WTC11 (cell line): Measurements from ENCODE around the gene SAMMSON. TPM values are rescaled to one million over a fixed set of nuclear protein-coding genes. Genes with fewer than 3 reads are reported as not detected.

ENCODE experiments used
- ATAC-seq: fragments of 200-7000 bp; cut with Tn5 transposase; 2 replicates; pipeline ENCODE4 v1.10.0; 2021; ENCODE audit warnings: mild to moderate bottlenecking, moderate library complexity
- CTCF ChIA-PET: fragments of 300-600 bp; sonication (Branson Sonifier 250); formaldehyde crosslinking; loops from one replicate; lab custom pipeline; 2021; ENCODE audit warnings: antibody characterized with exemption; lab: Charles Lee
- POLR2A ChIA-PET: fragments of 350-600 bp; sonication (Branson Sonifier 250); formaldehyde crosslinking; loops from one replicate; lab custom pipeline; 2021; ENCODE audit warnings: antibody characterized with exemption; lab: Charles Lee
- DNase-seq: peaks from one replicate; pipeline ENCODE4 v3.0.0; 2021; ENCODE audit warnings: low spot score
- H3K27ac Mint-ChIP-seq: 2 replicates; pipeline ENCODE4 v1.8.0; 2021; ENCODE audit warnings: mixed read lengths
- H3K27me3 Mint-ChIP-seq: 2 replicates; pipeline ENCODE4 v1.8.0; 2021; ENCODE audit warnings: low read depth, mild to moderate bottlenecking, moderate library complexity, mixed read lengths
- H3K36me3 Mint-ChIP-seq: 2 replicates; pipeline ENCODE4 v1.8.0; 2021; ENCODE audit warnings: mixed read lengths
- H3K4me1 Mint-ChIP-seq: 2 replicates; pipeline ENCODE4 v1.8.0; 2022; ENCODE audit warnings: mixed read lengths
- H3K4me3 Mint-ChIP-seq: 2 replicates; pipeline ENCODE4 v1.8.0; 2021; ENCODE audit warnings: mild to moderate bottlenecking, moderate library complexity, mixed read lengths
- H3K9me3 Mint-ChIP-seq: 2 replicates; pipeline ENCODE4 v1.8.0; 2021; ENCODE audit warnings: mixed read lengths
- ARID4B ChIP-seq: sonication (generic); formaldehyde crosslinking; IDR thresholded peaks from 2 replicates; pipeline ENCODE4 v1.8.0; 2023; ENCODE audit warnings: missing genetic modification reagents, mild to moderate bottlenecking, borderline replicate concordance
- ATF1 ChIP-seq: sonication (generic); formaldehyde crosslinking; IDR thresholded peaks from 2 replicates; pipeline ENCODE4 v1.8.1; 2023; ENCODE audit warnings: mild to moderate bottlenecking, moderate library complexity, missing genetic modification reagents
- FOXP1 ChIP-seq: sonication (generic); formaldehyde crosslinking; IDR thresholded peaks from 2 replicates; pipeline ENCODE4 v1.8.0; 2022; ENCODE audit warnings: missing genetic modification reagents, mild to moderate bottlenecking, moderate library complexity, borderline replicate concordance
- GABPB1 ChIP-seq: sonication (generic); formaldehyde crosslinking; IDR thresholded peaks from 2 replicates; pipeline ENCODE4 v1.8.1; 2023; ENCODE audit warnings: mild to moderate bottlenecking, missing genetic modification reagents
- GTF2I ChIP-seq: fragments of 250-450 bp; sonication (Bioruptor Pico); conservative IDR thresholded peaks from 2 replicates; pipeline ENCODE4 v1.4.0; 2021; ENCODE audit warnings: mild to moderate bottlenecking
- MXD4 ChIP-seq: fragments of 250-450 bp; sonication (Bioruptor Pico); IDR thresholded peaks from 2 replicates; pipeline ENCODE4 v1.8.0; 2021; ENCODE audit warnings: mild to moderate bottlenecking, moderate library complexity, borderline replicate concordance
- SMAD3 ChIP-seq: sonication (generic); formaldehyde crosslinking; IDR thresholded peaks from 2 replicates; pipeline ENCODE4 v1.8.0; 2022; ENCODE audit warnings: missing genetic modification reagents, mild to moderate bottlenecking, borderline replicate concordance
- ZNF532 ChIP-seq: fragments of 250-450 bp; sonication (Bioruptor Pico); IDR thresholded peaks from 2 replicates; pipeline ENCODE4 v1.9.0; 2021; ENCODE audit warnings: mild to moderate bottlenecking, borderline replicate concordance
- total RNA-seq: library from RNA; stranded (reverse); gene quantifications from 3 replicates; pipeline ENCODE4 v1.2.3, GENCODE V29; 2021
- TF ChIP-seq, protein P1 (sequence below): sonication (generic); formaldehyde crosslinking; IDR thresholded peaks from 2 replicates; pipeline ENCODE4 v1.8.1; 2022; ENCODE audit warnings: mild to moderate bottlenecking, missing genetic modification reagents, moderate library complexity, borderline replicate concordance

Gene SAMMSON
- total RNA-seq, 1 experiment from 2014 or later = 0.13 TPM

DNA sequence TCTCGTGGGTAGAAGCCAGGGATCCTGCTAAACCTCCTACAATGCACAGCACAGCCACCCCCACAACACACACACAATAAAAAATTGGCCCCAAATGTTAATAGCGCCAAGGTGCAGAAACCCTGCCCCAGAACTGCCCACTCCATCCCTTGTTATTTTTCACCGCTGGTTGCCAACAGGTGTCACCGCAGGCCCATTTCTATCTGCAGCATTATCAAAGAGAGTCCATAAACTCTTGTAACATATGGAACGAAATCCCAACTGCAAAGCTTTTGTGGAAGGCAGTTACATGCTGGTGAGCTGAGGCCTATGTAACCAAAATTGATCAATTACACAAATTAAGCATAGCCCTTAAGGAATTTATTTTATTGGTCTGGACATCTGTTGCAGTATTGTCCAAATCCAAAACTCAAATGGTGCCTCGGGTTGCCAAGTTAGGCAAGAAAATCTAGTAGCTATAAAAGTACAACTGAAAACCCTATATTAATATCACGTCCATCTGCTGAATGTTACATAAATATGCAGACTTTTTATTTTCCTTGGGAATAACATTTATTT lies 66.2 kb downstream of the SAMMSON start:
- H3K36me3 Mint-ChIP-seq = no peaks in the 10 kb centered on the region
- no peak overlapping the region for H3K4me3 Mint-ChIP-seq
- ATAC-seq = peak; percentile 86
- POLR2A ChIA-PET = no interaction called here
- no peaks in the 10 kb centered on the region for H3K27me3 Mint-ChIP-seq
- no peak overlapping the region for H3K27ac Mint-ChIP-seq
- CTCF ChIA-PET = interaction anchor here (0.7 to 0.9 kb wide), 4 partner anchors 25 to 1618 kb away, joined by 3 to 4 read pairs (median 4); no protein-coding TSS in a partner anchor
- TF ChIP-seq ZNF532 (no peak), SMAD3 (CRISPR knock-in tag) (no peak), ATF1 (CRISPR knock-in tag) (no peak), FOXP1 (CRISPR knock-in tag) (no peak), ARID4B (CRISPR knock-in tag) (no peak), GABPB1 (no peak), MXD4 (CRISPR knock-in tag) (no peak)
- TF ChIP-seq, protein P1, sequence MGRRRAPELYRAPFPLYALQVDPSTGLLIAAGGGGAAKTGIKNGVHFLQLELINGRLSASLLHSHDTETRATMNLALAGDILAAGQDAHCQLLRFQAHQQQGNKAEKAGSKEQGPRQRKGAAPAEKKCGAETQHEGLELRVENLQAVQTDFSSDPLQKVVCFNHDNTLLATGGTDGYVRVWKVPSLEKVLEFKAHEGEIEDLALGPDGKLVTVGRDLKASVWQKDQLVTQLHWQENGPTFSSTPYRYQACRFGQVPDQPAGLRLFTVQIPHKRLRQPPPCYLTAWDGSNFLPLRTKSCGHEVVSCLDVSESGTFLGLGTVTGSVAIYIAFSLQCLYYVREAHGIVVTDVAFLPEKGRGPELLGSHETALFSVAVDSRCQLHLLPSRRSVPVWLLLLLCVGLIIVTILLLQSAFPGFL = no peak
- H3K4me1 Mint-ChIP-seq = peaks cover 48% of the 10 kb centered on the region
- DNase-seq = peak; percentile 37
- no peaks in the 10 kb centered on the region for H3K9me3 Mint-ChIP-seq

GRCh38 chr3:70067860-70068521 lies 68.5 kb downstream of the SAMMSON start:
- Mint-ChIP-seq H3K27me3 (no peaks in the 10 kb centered on the region), H3K9me3 (peaks cover 2% of the 10 kb centered on the region; the same call in 1 of the 2 replicates), H3K4me1 (peaks cover 68% of the 10 kb centered on the region), H3K27ac (no peak overlapping the region), H3K4me3 (no peak overlapping the region), H3K36me3 (no peaks in the 10 kb centered on the region)
- ATAC-seq = no peak
- CTCF ChIA-PET = no interaction called here
- POLR2A ChIA-PET = no interaction called here
- DNase-seq = no peak
- no peak for TF ChIP-seq GTF2I (CRISPR knock-in tag)

DNA sequence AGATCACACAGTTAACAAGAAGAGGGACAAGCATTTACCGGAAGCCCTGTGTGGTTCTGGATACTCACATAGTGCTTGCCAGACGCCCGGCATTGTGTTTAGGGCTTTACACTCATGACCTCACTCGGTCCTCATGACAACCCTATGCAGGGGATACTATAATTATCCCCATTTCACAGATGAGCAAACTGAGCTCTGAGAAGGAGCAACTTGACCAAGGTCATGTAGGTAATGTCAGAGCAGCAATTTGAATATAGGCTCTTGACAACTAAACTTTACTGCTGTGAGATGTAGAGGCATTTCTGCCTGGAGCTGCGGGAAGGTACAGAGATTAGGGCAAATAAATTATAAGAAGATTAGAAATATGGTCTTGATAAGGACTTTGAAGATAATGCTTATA lies 70.0 kb downstream of the SAMMSON start:
- H3K4me3 Mint-ChIP-seq = no peak overlapping the region
- DNase-seq = no peak
- ChIA-PET CTCF (no interaction called here), POLR2A (no interaction called here)
- H3K36me3 Mint-ChIP-seq = 0 out of 2 replicates have a peak, but pooled peaks cover 3% of the 10 kb centered on the region
- peak overlapping the region; percentile 66 for H3K27ac Mint-ChIP-seq
- ATAC-seq = no peak
- H3K4me1 Mint-ChIP-seq = peaks cover 61% of the 10 kb centered on the region
- H3K27me3 Mint-ChIP-seq = no peaks in the 10 kb centered on the region
- no peak for TF ChIP-seq ATF1 (CRISPR knock-in tag)
- peak; percentile 80; the same call in 1 of the 2 replicates for TF ChIP-seq GTF2I (CRISPR knock-in tag)
- peaks cover 9% of the 10 kb centered on the region; the same call in 1 of the 2 replicates for H3K9me3 Mint-ChIP-seq
